ENCODE measurements around the gene MGME1.

Gene MGME1

GRCh38 chr20:17928633-17929311 is 40.0 kb upstream of the MGME1 start:
- Histone ChIP-seq H3K79me2 (ENCODE audit: insufficient read depth, low read length) (no peaks in the 10 kb centered on the region), H3K9ac (ENCODE audit: low read depth, low read length, poor library complexity, severe bottlenecking) (no peak overlapping the region), H3K27me3 (ENCODE audit: insufficient read depth, low read length, poor library complexity, severe bottlenecking) (no peaks in the 10 kb centered on the region), H3F3A (ENCODE audit: low read depth) (no peaks in the 10 kb centered on the region), H3K36me3 (ENCODE audit: insufficient read depth, low read length) (no peaks in the 10 kb centered on the region), H3K4me2 (ENCODE audit: low read depth, low read length, poor library complexity, severe bottlenecking) (no peak overlapping the region), H3K9me3 (ENCODE audit: insufficient read depth, low read depth, low read length) (no peaks in the 10 kb centered on the region), H4K20me1 (ENCODE audit: insufficient read depth, low read length, poor library complexity, severe bottlenecking) (no peaks in the 10 kb centered on the region), H2AFZ (ENCODE audit: low read length) (no peak overlapping the region), H3K4me1 (ENCODE audit: insufficient read depth, low read length, poor library complexity, severe bottlenecking) (no peaks in the 10 kb centered on the region), H3K4me3 (ENCODE audit: low read length, poor library complexity, severe bottlenecking) (no peak overlapping the region), H3K9me2 (replicated peaks; ENCODE audit: low read depth, low read length) (no peaks in the 10 kb centered on the region)
- TF ChIP-seq EZH2phosphoT487 (IDR thresholded peaks at IDR 0.05; ENCODE audit: borderline replicate concordance) (no peak), CTCF (conservative IDR thresholded peaks at IDR 0.05; ENCODE audit: low read length) (no peak)

GRCh38 chr20:17931513-17931912 is 37.3 kb upstream of the MGME1 start:
- no peak overlapping the region for H3K9ac ChIP-seq (ENCODE audit: low read depth, low read length, poor library complexity, severe bottlenecking)
- H3K4me3 ChIP-seq (ENCODE audit: low read length, poor library complexity, severe bottlenecking) = no peak overlapping the region
- H3K9me3 ChIP-seq (ENCODE audit: insufficient read depth, low read depth, low read length) = no peaks in the 10 kb centered on the region
- no peaks in the 10 kb centered on the region for H4K20me1 ChIP-seq (ENCODE audit: insufficient read depth, low read length, poor library complexity, severe bottlenecking)
- H3K36me3 ChIP-seq (ENCODE audit: insufficient read depth, low read length) = no peaks in the 10 kb centered on the region
- no peak for TF ChIP-seq EZH2phosphoT487 (IDR thresholded peaks at IDR 0.05; ENCODE audit: borderline replicate concordance)
- TF ChIP-seq CTCF (conservative IDR thresholded peaks at IDR 0.05; ENCODE audit: low read length) = no peak
- no peak overlapping the region for H3K4me2 ChIP-seq (ENCODE audit: low read depth, low read length, poor library complexity, severe bottlenecking)
- H3K4me1 ChIP-seq (ENCODE audit: insufficient read depth, low read length, poor library complexity, severe bottlenecking) = peaks cover 8% of the 10 kb centered on the region
- no peaks in the 10 kb centered on the region for H3K27me3 ChIP-seq (ENCODE audit: insufficient read depth, low read length, poor library complexity, severe bottlenecking)
- H2AFZ ChIP-seq (ENCODE audit: low read length) = no peak overlapping the region
- H3K79me2 ChIP-seq (ENCODE audit: insufficient read depth, low read length) = no peaks in the 10 kb centered on the region
- no peaks in the 10 kb centered on the region for H3F3A ChIP-seq (ENCODE audit: low read depth)
- H3K9me2 ChIP-seq (replicated peaks; ENCODE audit: low read depth, low read length) = no peaks in the 10 kb centered on the region

- no peaks in the 10 kb centered on the region for H4K20me1 ChIP-seq (ENCODE audit: insufficient read depth, low read length, poor library complexity, severe bottlenecking)
- no peak overlapping the region for H3K9ac ChIP-seq (ENCODE audit: low read depth, low read length, poor library complexity, severe bottlenecking)
- H2AFZ ChIP-seq (ENCODE audit: low read length) = no peak overlapping the region
- no peaks in the 10 kb centered on the region for H3K79me2 ChIP-seq (ENCODE audit: insufficient read depth, low read length)
- no peaks in the 10 kb centered on the region for H3F3A ChIP-seq (ENCODE audit: low read depth)
- TF ChIP-seq CTCF (conservative IDR thresholded peaks at IDR 0.05; ENCODE audit: low read length) = no peak
- TF ChIP-seq EZH2phosphoT487 (IDR thresholded peaks at IDR 0.05; ENCODE audit: borderline replicate concordance) = no peak
- no peak overlapping the region for H3K4me3 ChIP-seq (ENCODE audit: low read length, poor library complexity, severe bottlenecking)
- no peaks in the 10 kb centered on the region for H3K27me3 ChIP-seq (ENCODE audit: insufficient read depth, low read length, poor library complexity, severe bottlenecking)
- H3K36me3 ChIP-seq (ENCODE audit: insufficient read depth, low read length) = no peaks in the 10 kb centered on the region
- H3K4me1 ChIP-seq (ENCODE audit: insufficient read depth, low read length, poor library complexity, severe bottlenecking) = peaks cover 8% of the 10 kb centered on the region
- H3K9me2 ChIP-seq (replicated peaks; ENCODE audit: low read depth, low read length) = no peaks in the 10 kb centered on the region
- H3K9me3 ChIP-seq (ENCODE audit: insufficient read depth, low read depth, low read length) = no peaks in the 10 kb centered on the region
- H3K4me2 ChIP-seq (ENCODE audit: low read depth, low read length, poor library complexity, severe bottlenecking) = no peak overlapping the region
These were observed 36.4 kb upstream of the MGME1 start for GRCh38 chr20:17932396-17932795.

Data from Loucy (cell line).